ENCODE measurements around the gene NUDT16L1. TPM values are rescaled to one million over a fixed set of nuclear protein-coding genes. Genes with fewer than 3 reads are reported as not detected.

The NUDT16L1 gene
- total RNA-seq, 1 donor = 15.4 TPM

DNA sequence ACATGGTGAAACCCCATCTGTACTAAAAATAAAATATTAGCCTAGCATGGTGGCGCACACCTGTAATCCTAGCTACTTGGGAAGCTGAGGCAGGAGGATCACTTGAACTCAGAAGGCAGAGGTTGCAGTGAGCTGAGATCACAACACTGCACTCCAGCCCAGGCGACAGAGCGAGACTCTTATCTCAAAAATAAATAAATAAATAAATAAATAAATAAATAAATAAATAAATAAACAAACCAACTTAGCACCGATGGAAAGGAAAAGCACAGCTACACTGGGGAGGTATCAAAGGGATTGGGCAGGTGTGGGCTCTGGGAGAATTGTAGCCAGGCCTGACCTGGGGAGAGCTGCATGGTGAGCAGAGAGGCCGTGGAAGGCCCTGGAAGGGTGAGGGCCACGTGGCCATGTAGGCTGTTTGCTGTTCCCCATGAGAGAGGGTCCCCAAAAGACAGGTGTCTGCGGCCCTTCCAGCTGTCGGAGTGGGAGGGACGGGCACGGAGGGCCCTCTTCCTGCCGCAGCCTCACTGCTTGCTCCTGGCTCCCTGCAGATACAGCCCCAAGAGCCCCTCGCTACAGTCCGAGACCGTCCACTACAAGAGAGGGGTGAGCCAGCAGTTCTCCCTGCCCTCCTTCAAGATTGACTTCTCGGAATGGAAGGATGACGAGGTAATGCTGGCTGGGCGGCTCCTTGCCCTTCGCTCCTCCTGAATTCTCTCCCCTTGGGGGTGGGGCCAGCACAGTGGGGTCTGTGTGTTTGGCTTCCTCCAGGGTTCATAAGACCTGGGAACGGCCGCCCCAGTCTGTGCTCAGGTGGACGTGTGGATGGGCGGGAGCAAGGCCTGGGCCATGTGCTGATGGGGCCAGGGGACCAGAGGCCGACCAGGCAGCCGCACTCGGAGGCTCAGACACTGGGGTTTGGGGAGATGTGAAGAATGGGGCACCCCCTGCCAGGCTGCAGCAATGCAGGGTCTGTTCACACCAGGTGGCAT is 36.4 kb upstream of the NUDT16L1 start:
- no peak for DNase-seq (ENCODE audit: low read depth)

DNA sequence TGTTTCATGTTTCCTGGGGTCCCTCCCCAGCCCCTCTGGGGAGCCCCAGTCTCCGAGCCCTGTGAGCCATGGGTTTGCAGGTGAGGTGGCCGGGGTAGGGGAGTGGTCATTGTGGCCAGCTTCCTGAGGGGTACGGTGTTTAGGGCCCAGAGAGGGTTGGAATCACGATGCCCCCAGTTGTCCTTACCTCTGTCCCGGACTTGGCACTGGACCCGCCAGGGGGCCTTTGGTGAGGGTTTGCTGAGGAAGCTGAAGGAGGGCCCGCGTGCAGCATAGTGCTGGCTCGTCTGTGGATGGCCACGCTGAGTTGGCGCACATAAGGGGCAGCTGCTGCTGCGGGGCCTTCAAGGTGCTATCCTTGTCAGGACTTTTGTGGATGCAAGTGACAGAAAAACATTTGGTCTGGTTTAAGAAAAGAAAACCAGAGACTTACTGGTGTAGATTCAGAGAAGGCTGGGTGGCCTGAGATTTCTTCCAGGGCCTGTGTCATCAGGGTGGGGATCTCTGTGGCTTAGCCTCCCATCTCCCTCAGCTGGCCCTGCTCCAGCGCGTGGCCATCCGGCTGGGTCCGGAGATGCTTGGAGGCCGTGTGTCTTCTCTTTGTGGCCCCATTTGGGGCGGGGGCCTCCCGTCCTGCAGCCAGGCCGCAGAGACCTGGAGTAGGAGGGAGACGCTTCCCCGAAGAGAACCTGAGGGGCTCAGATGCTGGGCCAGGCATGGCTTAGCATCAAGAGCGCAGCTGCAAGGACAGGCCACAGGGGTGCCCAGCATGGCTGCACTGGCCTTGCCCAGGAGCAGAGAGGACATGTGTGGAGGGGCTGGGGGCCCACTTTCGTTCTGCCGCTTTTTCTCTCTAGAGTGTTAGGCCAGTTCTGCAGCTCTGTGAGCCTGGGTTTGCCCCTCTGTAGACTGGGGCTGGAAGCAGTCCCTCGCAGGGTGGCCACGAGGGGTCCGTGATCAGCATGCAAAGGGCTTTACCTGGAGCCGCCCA is 33.7 kb upstream of the NUDT16L1 start:
- H3K4me3 ChIP-seq (ENCODE audit: low read depth, low read length) = no peak overlapping the region
- TF ChIP-seq CTCF (IDR thresholded peaks at IDR 0.05; ENCODE audit: insufficient read depth, low read length) = no peak
- peak; percentile 7 for DNase-seq (ENCODE audit: low read depth)

More for the DNA sequence above, 36.4 kb upstream of the NUDT16L1 start:
- TF ChIP-seq CTCF (IDR thresholded peaks at IDR 0.05; ENCODE audit: insufficient read depth, low read length) = no peak
- no peak overlapping the region for H3K4me3 ChIP-seq (ENCODE audit: low read depth, low read length)

- H3K4me3 ChIP-seq (ENCODE audit: low read depth, low read length) = no peak overlapping the region
- DNase-seq (ENCODE audit: low read depth) = peak; percentile 25
- no peak for TF ChIP-seq CTCF (IDR thresholded peaks at IDR 0.05; ENCODE audit: insufficient read depth, low read length)
Observed at GRCh38 chr16:4660454-4661007, 32.8 kb upstream of the NUDT16L1 start.

DNA sequence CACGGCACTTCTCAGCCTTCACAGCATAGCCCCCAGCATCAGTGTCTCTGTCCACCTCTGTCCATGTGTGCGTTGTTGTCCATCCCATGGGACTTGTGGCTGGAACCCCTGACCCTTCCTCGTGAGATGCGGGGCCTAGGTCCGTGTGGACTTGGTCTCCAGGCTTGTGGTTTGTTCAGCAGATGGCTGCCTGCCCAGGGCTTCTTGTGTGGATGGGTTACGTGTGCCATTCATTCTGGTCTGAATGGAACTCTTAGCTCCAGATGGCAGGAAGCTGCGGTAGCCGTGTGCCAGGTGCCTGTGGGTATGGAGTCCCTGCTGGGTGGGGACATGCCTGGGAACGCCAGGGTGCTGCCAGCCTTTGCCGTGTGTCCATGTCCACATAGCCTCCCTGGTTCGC is 31.7 kb upstream of the NUDT16L1 start:
- no peak for TF ChIP-seq CTCF (IDR thresholded peaks at IDR 0.05; ENCODE audit: insufficient read depth, low read length)
- DNase-seq (ENCODE audit: low read depth) = no peak

GRCh38 chr16:4663465-4663776 is 29.9 kb upstream of the NUDT16L1 start:
- no peak overlapping the region for H3K4me3 ChIP-seq (ENCODE audit: low read depth, low read length)
- no peak for TF ChIP-seq CTCF (IDR thresholded peaks at IDR 0.05; ENCODE audit: insufficient read depth, low read length)
- DNase-seq (ENCODE audit: low read depth) = no peak

More for the DNA sequence above, 31.7 kb upstream of the NUDT16L1 start:
- no peak overlapping the region for H3K4me3 ChIP-seq (ENCODE audit: low read depth, low read length)

- no peak overlapping the region for H3K4me3 ChIP-seq (ENCODE audit: low read depth, low read length)
- no peak for DNase-seq (ENCODE audit: low read depth)
- TF ChIP-seq CTCF (IDR thresholded peaks at IDR 0.05; ENCODE audit: insufficient read depth, low read length) = no peak
Observed at GRCh38 chr16:4663777-4664465, 29.4 kb upstream of the NUDT16L1 start.

All from fibroblast of the aortic adventitia (primary cell).